NCI-H2081 treated with DMSO at 0.1 percent for 48 hours (cell line): ENCODE results near the gene ARTN.

Experiments used
- DNase-seq: peaks from one replicate; lab custom pipeline; 2025; lab: John Stamatoyannopoulos, UW

The ARTN gene

DNA sequence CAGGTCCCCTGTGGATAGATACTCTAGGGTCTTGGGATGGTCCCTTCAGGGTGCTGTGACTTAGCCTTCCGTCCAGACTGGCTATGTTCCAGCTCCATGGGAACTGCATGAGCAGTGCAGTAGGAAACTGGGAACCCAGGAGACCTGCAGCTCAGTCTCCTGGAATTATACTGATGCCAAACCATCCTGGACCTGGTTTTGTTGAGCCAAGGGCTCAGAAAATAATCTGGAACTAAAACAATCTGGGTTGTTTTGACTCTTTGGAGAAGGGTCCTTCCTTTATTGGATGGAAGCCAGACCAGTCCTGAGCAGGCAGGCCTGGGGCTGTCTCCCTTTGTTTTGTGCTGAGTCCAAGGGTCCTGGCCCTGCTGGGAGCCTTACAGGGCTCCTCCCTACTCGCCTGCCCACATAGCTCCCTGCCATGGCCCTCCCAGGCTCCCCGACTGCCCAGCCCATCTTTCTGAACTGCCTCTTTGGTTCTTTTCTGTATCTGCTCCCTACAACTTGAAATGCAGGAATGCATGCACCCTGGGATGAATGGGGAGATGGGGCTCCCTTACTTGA lies 14.4 kb downstream of the ARTN start:
- no peak for DNase-seq

DNA sequence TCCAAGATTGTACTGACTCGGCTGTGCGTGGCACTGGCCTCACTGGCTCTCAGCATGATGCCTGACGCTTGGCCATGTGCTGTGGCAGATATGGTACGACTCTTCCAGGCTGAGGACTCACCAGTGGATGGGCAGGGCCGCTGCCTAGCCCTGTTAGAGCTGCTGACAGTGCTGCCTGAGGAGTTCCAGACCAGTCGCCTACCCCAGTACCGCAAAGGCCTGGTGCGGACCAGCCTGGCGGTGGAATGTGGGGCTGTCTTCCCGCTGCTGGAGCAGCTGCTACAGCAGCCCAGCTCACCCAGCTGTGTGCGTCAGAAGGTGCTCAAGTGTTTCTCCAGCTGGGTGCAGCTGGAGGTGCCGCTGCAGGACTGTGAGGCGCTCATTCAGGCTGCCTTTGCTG lies 16.1 kb downstream of the ARTN start:
- DNase-seq: no peak

DNA sequence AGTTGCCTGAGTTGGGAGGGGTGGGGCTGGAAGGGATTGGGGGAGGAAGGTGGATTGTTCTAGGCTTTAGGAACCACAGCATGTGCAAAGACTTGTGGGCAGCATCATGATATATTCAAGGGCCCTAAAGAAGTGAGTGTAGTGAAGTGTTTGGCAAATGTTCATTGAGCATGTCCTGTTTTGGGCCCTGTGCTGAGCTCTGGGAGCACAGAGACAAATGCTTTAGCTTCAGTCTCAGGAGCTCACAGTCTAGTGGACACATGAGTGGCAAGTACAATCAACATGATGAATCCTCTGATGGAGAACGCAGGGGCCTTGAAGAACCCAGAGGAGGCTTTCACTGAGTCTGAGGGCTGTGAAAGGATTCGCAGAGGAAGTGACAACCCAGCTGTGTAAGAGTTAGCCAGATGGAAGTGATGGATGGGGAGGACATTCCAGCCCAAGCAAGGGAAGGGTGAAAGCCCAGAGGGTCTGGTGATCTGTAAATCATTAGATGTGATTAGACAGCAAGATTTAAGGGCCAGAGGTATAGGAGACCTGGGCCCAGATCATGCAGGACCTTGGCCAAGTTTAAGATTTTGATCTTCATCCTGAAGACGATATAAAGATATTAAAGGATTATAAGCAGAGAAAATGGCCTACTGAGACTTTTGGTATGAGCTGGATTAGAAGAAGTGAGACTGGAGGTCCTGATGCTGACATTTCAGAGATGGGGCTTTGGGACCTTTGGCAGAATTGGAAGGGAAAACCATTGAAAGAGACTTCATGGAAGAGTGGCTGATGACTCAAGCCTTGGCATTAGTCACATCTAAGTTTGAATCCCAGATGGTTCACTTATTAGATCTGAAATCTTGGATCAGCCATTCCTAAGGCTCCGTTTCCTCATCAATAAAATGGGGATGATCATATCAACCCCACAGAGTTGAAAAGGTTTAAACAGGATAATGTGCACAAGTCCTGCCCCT lies 17.7 kb downstream of the ARTN start:
- no peak for DNase-seq

DNA sequence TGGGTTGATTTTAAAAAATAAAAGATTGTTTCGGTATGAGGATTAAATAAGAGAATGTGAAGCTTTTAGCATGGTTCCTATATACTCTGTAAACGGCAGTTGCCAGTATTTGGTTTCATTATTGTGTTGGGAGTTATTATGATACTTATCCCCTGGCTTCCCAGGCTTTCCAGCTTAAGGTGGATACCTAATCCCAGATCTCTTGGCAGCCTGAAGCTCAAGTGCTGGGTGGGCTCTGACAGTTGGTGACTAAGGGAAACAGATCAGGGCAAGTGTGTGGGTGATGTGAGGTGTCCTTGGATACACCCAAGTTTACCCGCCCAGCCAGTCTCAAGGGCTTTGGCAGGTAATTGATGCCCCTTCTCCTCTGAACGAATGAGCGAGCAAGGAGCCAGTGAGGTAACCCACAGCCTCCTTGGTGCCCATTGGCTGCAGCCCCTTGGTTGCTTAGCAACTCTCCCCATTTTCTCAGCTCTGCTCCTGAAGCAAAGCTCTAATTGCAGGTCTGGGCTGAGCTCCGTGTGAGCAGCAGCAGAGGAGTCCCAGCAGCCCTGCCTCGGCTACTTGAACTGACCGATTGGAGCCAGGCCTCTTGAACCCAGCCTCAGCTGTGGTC lies 19.2 kb downstream of the ARTN start:
- DNase-seq: no peak

DNA sequence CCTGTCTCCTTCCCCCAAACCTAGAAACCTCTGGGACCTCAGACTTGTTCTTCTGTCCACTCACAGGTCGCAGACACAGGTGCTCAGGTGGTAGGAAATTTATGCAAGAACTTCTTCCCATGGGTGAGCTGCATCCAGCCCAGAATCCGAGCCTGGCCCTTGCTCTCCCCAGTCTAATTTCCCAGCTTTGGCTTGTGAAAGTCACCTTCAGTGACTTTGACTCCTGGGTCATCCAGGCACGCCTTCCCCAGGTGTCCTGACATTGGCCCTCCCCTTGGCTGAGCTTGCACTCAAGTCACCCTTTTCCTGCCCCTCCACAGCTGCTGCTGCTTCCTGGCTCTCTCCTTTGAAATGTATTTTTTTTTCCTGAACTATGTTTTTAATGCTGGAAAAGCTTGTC lies 19.8 kb downstream of the ARTN start:
- no peak for DNase-seq

DNA sequence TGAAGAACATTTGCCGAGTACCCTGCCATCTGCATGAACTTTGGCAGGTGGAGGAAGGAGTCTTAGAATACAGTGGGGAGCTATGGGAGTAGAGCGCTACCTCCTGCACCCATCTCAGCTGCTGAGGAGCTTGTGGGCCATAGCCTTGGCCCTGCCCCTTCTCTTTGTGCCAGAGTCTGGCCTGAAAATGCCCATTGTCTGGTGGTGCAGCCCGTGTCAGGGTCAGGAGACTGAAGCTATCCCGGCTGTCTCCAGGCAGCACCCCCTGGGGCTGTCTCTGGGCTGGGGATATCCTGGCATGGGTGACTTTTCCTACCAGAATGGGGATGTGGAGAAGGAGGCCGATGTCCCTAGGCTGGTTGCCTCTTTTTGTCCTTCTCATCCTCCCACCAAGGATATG lies 20.4 kb downstream of the ARTN start:
- no peak for DNase-seq

DNA sequence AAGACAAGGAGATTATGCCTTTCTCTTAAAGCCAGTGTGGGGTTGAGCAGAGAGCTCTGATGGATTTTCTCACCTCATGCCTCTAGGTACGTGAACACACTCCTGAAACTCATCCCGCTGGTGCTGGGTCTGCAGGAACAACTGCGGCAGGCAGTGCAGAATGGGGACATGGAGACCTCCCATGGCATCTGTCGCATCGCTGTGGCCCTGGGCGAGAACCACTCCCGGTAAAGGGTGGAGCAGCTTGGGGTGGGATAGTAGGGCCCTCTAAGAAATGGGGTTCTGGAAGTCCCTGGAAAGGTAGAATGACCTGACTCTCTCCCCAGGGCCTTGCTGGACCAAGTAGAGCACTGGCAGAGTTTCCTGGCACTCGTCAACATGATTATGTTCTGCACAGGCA lies 22.6 kb downstream of the ARTN start:
- DNase-seq: no peak

DNA sequence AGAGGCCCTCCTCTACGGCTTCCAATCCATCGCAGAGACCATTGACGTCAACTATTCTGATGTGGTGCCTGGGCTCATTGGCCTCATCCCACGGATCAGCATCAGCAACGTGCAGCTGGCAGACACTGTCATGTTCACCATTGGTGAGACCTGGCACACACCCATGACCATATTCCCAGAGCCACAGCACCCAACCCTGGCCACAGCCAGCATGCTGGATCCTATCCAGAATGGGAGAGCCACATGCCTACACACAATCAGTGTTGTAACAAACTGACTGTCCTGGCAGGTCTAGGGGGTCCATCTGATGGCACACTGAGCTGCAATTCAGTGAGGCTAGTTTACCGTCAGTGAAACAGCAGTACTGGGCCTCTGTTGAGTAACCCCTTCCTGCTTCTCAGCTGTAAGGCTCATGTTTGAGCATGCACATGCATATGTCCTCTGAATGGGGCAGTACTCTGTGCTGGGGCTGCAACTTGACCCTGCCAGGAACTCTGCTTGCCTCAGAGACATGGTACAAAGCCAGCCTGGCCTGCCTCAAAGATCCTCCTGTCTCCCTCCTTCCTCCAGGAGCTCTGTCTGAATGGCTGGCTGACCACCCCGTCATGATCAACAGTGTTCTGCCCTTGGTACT lies 23.9 kb downstream of the ARTN start:
- DNase-seq: no peak

DNA sequence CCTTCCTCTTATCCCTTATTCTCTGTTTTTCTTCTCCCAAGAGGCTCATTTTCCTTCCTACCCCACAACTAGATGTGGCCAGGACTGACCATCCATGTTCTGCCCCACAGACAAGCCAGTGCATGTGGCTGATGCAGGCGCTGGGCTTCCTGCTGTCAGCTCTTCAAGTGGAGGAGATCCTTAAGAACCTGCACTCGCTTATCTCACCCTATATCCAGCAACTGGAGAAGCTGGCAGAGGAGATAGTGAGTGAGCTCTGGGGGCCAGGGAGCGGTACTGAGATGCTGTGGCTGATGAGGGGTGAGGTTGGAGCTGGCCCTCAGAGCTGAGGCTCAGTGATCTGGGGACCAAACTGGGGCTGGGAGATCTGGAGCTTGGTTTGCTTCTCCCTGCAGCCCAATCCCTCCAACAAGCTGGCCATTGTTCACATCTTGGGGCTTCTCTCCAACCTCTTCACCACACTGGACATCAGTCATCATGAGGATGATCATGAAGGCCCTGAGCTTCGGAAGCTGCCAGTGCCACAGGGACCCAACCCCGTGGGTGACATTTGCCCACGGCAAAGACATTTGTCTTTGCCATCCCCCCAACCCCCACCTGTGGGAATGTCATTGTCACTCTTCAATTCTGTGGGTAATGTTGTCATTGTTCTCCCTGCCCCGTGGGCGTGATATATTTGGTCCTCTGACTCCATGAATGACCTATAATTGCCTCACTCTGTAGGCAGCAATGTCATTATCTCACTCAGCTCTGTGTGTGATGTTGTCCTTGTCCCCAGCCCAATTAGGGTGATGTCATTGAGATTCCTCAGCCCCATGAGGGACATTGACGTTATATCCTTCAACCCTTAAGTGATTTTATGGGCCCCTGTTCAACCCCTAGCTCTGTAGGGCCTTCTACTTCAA lies 25.0 kb downstream of the ARTN start:
- DNase-seq: no peak

DNA sequence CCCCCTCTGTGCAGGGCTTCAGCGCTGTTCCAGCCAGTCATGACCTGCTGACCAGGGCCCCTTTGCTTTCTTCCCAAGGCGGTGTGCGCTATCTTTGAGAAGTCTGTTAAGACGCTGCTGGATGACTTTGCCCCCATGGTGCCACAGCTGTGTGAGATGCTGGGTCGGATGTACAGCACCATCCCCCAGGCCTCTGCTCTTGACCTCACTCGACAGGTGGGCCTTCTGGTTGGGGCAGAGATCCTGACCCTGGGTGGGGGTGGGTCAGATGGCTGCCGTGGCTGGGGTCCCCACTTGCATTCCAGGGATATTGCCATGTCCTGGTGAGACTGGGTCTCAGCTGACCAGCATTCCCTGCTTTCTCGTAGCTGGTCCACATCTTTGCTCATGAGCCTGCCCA lies 27.2 kb downstream of the ARTN start:
- DNase-seq: no peak

DNA sequence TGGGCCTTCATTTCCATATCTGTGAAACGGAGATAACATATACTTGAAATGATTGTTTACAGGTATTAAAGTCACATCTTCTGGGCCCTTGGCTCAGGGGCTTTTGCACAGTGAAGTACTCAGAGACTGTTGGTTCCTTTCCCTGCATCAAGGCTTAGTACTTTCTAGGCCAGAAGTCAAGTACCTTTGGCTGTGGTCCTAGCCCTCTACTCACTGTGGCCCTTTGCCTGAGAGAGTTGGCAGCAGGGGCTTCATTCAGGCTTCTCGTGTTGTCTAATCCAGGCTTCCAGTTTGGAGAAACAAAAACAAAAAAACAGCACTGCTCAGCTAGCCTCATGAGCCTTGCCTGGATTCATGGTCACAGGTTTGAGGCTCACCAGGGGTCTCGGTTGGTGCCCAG lies 28.1 kb downstream of the ARTN start:
- no peak for DNase-seq

DNA sequence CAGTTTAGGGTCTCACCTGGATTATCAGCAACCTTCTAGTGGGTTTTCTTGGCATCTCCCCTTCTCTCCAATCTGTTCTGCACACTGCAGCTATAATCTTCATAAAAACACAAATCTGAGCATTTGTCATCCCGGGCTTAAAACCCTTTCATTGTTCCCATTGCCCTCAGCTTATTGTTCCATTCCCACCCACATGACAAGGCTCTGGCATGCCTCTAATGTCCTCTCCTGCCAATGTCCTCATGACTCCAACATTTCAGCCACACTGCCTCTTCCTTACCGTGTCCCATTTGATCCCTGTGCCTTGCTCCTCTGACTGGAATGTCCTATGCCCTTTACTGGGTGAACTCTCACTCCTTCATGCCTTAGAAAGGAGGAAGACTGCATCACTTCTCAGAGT lies 28.7 kb downstream of the ARTN start:
- no peak for DNase-seq

DNA sequence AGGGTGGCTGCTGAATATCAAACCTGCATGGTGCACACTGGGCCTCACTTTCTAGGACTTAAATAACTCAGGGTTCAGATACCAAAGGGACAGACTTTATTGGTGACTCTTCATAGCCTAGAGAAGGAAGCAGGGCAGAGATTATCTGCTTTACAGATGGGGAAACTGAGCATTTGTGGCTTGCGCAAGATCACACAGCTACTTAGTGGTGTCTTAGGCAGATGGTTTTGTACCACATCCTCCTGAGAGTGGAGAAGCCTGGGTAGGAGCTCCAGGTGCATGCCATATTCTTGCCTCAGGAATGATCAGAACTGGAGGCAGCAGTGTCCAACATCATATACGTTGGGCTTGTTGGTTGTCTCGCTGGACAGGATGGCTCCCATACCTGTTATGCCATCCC lies 29.4 kb downstream of the ARTN start:
- no peak for DNase-seq

DNA sequence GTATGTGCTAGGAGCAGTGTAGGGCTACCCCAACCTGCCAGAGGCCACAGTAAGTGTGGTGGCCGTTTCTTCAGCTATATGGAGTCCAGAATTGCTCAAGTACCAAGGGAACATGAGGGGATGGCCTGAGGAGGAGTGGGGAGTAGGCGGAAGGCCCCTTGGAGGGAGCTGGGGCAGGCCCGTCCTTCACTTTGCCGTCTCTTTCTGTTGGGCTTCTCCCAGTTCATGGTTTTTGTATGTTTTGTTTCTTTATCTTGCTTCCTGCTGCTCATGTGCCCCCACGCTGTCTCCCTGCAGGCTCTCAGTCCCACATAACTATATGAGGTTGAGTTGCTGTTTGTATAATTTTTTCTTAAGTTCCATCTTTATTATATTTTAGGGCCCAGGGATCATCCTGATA lies 30.3 kb downstream of the ARTN start:
- no peak for DNase-seq

DNA sequence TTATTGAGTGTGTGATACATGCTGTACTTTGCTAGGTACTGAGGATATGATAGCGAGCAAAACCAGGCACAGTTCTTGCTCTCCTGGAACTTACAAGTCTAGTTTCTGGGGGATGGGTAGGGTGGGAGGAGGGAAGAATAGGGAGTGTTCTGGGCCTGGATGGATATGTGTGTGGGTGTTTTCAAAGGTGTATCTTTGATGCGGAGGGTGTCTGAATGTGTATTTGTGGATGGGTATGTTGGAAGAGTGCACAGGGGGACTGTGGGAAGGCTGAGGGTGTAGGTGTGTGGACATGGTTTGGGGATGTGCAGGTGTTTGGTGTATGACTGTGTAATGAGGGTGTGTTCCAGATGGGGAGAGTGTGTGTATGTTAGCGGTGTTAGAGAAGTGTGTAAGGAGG lies 31.7 kb downstream of the ARTN start:
- no peak for DNase-seq

DNA sequence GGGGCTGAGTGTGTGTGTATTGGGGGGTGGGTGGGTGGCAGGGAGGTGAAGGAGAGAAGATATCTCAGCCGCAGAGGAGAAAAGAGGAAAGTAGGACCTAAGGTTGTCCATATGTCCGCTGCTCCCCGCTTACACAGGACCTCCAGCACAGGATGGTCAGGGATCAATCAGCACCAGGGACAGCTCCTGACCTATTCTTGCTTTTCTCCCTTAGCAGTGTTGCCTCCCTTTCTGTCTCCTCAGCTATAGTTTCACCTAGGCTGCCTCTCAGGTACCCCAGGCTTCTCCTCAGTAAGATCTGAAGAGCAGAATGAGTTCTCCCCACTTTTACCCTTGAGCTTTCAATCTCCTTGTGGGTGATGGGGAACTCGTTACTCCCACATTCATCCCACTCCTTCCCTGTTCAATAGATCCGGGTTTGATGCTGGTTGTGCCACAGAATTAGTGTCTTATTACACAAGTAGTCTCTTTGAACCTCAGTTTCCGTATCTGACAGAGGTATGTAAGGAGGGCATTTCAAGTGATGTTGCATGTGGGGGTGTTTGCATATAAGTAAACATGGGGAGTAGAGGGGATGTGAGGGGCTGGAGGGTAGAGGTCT lies 34.8 kb downstream of the ARTN start:
- DNase-seq: no peak

DNA sequence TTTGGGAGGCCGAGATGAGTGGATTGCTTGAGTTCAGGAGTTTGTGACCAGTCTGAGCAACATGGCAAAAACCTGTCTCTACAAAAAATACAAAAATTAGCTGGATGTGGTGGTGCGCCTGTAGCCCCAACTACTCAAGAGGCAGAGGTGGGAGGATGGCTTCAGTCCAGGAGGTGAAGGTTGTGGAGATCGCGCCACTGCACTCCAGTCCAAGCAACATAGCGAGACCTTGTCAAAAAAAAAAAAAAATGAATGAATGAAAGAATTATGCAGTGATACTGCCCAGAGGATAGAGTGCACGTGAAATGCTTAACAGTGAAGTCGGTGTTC lies 35.8 kb downstream of the ARTN start:
- DNase-seq: no peak

DNA sequence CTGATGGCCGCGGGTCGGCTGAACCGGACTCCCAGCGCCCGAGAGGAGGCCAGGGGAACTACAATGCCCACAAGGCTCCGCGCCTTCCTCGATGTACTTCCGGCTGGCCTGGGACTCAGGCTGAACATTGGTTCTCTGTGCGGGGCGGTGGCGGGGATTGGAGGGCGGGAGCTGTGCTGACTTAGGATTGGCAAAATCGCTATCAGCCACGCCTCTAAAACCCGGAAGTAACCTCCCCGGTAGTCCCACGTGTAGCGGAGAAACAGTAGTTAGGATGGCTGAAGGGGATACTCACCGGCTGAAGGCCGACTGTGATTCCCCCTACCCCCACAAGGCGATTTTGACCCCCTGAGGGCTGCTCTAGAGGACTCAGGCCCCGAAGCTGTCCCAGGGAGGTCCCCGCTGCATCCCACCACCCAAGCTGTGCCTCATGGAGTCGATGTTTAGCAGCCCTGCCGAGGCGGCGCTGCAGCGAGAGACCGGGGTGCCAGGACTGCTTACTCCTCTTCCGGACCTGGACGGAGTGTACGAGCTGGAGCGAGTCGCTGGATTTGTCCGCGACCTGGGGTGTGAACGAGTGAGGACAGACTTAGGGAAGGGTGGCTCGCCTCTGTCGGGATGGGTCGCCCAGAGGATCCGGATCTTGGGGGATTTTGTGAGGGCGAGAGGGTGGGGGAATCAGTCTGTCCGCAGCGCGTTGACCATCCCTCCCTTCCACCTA lies 36.3 kb downstream of the ARTN start, which contains the start of gene DPH2:
DPH2 (plus strand) TSS at position 265 of the 721 bp plus-strand sequence; CDS start at position 431, 166 bp downstream.
- peak; percentile 94 for DNase-seq

DNA sequence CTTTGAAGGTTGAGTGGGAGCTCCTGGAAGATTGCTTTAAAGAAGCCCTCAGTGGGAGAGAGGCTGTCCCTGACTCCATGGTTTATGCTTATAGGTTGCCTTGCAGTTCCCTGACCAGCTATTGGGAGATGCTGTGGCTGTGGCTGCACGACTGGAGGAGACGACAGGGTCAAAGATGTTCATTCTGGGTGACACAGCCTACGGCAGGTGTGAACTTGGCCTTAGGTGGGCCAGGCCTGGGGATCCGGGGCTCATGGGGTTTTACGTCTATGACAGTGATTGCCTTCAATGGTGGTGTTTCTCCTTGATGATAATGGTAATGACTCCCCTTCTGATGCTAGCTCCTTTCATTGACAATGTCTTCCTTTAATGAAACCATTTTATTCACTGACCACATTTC lies 36.9 kb downstream of the ARTN start:
- DNase-seq: no peak

DNA sequence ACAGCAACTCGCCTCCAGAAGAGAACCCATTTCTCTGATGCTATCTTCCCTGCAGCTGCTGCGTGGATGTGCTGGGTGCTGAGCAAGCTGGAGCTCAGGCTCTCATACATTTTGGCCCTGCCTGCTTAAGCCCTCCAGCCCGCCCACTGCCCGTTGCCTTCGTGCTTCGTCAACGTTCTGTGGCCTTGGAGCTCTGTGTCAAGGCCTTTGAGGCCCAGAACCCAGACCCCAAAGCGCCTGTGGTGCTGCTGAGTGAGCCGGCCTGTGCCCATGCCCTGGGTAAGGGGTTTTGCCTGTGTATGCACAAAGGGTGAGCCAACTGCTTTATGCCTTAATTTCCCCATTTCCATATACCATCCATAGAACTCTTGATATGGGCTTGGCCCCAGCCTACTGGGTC lies 37.3 kb downstream of the ARTN start:
- no peak for DNase-seq
